Measurements from ENCODE around the gene SUPT3H. TPM values are rescaled to one million over a fixed set of nuclear protein-coding genes. Genes with fewer than 3 reads are reported as not detected.

SUPT3H gene
- total and polyA plus RNA-seq, 2 of the 8 experiments (the other 6 are each of a cell fraction or from before 2014, with no cell fraction given): 18.8 to 23.0 TPM

DNA sequence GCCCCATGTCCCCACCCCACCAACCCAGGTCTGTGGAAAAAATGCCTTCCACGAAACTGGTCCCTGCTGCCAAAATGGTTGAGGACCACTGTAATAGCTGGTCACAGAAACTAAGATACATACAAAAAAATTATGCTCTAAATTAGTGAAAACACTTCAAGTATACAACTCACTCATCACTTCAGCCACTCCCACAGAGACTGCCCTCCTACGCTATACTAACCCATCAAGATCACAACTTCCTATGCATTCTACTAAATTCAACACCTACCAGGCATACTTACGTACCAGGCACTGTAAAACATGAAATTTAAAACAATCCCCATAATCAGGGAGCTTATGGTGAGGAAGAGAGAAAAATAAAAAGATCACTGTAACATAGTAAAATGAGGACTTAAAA is 26.7 kb downstream of the SUPT3H start:
- Histone ChIP-seq H3K23ac (ENCODE audit: insufficient read length) (no peak overlapping the region), H2BK120ac (replicated peaks; ENCODE audit: low read depth, low read length) (no peak overlapping the region), H3K56ac (replicated peaks; ENCODE audit: insufficient read length, low read depth, low read length) (no peak overlapping the region), H3K23me2 (ENCODE audit: low read depth, low read length) (no peaks in the 10 kb centered on the region), H3K4me2 (ENCODE audit: insufficient read depth in 1 of 2, low read depth in 2 of 2, low read length in 2 of 2) (no peak overlapping the region), H2BK20ac (ENCODE audit: low read length) (no peak overlapping the region), H3K4me1 (replicated peaks in 1 of 4; ENCODE audit: control insufficient read depth in 3 of 4, insufficient read depth in 4 of 4, low read length in 3 of 4) (peaks cover 0 to 2% (median 0%) of the 10 kb centered on the region in 4 experiments; a peak in 1 of 7 replicates), H2AK5ac (ENCODE audit: low read depth, low read length) (no peak overlapping the region), H4K8ac (ENCODE audit: extremely low read depth, insufficient read depth, low read length) (no peak overlapping the region), H4K5ac (ENCODE audit: insufficient read length, low read depth, low read length) (no peak overlapping the region), H3K9ac (replicated peaks in 1 of 4; ENCODE audit: extremely low read depth in 1 of 4, low read depth in 3 of 4, low read length in 3 of 4) (no peak overlapping the region), H2BK12ac (ENCODE audit: low read depth, low read length) (no peak overlapping the region), H4K91ac (replicated peaks; ENCODE audit: insufficient read length, low read length) (no peak overlapping the region), H3K9me3 (ENCODE audit: insufficient read depth in 2 of 2, low read depth in 1 of 2, low read length in 1 of 2) (no peaks in the 10 kb centered on the region), H3K27ac (ENCODE audit: low read depth, low read length) (no peak overlapping the region), H4K20me1 (replicated peaks in 1 of 2; ENCODE audit: control insufficient read depth in 1 of 2, insufficient read depth in 2 of 2, low read length in 2 of 2) (peaks cover 2% of the 10 kb centered on the region in 2 experiments), H3K14ac (ENCODE audit: insufficient read length) (no peak overlapping the region), H3K4me3 (ENCODE audit: extremely low read depth in 1 of 4, insufficient read depth in 2 of 4, low read depth in 3 of 4, low read length in 4 of 4) (no peak overlapping the region), H3K18ac (ENCODE audit: extremely low read depth, low read length) (no peak overlapping the region), H3K27me3 (replicated peaks in 1 of 4; ENCODE audit: control insufficient read depth in 3 of 4, extremely low read depth in 1 of 4, insufficient read depth in 3 of 4, low read length in 3 of 4) (no peaks in the 10 kb centered on the region), H3K79me2 (ENCODE audit: control insufficient read depth in 1 of 2, insufficient read depth in 2 of 2, low read length in 2 of 2) (no peaks in the 10 kb centered on the region), H2BK5ac (ENCODE audit: low read depth, low read length) (no peak overlapping the region), H3K79me1 (ENCODE audit: low read depth, low read length) (no peaks in the 10 kb centered on the region), H3K4ac (replicated peaks; ENCODE audit: insufficient read length, low read depth, low read length) (no peak overlapping the region), H3K36me3 (ENCODE audit: control insufficient read depth in 2 of 4, insufficient read depth in 4 of 4, low read length in 3 of 4) (no peaks in the 10 kb centered on the region), H2AFZ (ENCODE audit: low read length) (no peak overlapping the region), H2BK15ac (ENCODE audit: low read length) (no peak overlapping the region)
- DNase-seq (ENCODE audit: low read depth in 1 of 2, low spot score in 2 of 2) (no peak), FAIRE-seq (no peak)
- 96% methylated on average over 3 of the region's 3 CpGs; no CpG with 5 or more reads in 1 of the 2 experiments for WGBS, 2 experiments (ENCODE audit: extremely low coverage in 1 of 2, insufficient coverage in 1 of 2, insufficient read length in 1 of 2, insufficient replicate concordance in 2 of 2, low coverage in 1 of 2, low lambda C conversion rate in 2 of 2, missing lambda C conversion rate in 1 of 2)
- POLR2A ChIA-PET (ENCODE audit: partially characterized antibody): interaction anchor here (0.6 to 2.5 kb wide), 2 partner anchors 27 to 69 kb away, joined by 3 to 7 read pairs; partner anchors contain the start of gene SUPT3H
- CTCF ChIA-PET (ENCODE audit: partially characterized antibody): no interaction called here
- TF ChIP-seq NANOG (IDR thresholded peaks at IDR 0.05; ENCODE audit: insufficient read depth, low read depth, low read length, poor library complexity, severe bottlenecking) (no peak), KDM4A (IDR thresholded peaks at IDR 0.05; ENCODE audit: low read depth, low read length, severe bottlenecking) (no peak), FOSL1 (IDR thresholded peaks at IDR 0.05; ENCODE audit: insufficient read depth, low read depth, low read length) (no peak), GABPA (IDR thresholded peaks at IDR 0.05; ENCODE audit: borderline replicate concordance, insufficient read depth, low read length) (no peak), BCL11A (IDR thresholded peaks at IDR 0.05; ENCODE audit: low read depth in 2 of 2, low read length in 2 of 2) (no peak), RNF2 (IDR thresholded peaks at IDR 0.05; ENCODE audit: borderline replicate concordance, low read depth, low read length, missing control alignments, poor library complexity, severe bottlenecking) (no peak), RAD21 (IDR thresholded peaks at IDR 0.05 in 1 of 2, conservative IDR thresholded peaks at IDR 0.05 in 1 of 2; ENCODE audit: low read depth in 2 of 2, low read length in 2 of 2) (no peak), TCF12 (IDR thresholded peaks at IDR 0.05; ENCODE audit: low read depth, low read length) (no peak), TEAD4 (IDR thresholded peaks at IDR 0.05; ENCODE audit: low read depth, low read length) (no peak), EZH2 (IDR thresholded peaks at IDR 0.05; ENCODE audit: low read depth, low read length, severe bottlenecking) (no peak), TAF1 (IDR thresholded peaks at IDR 0.05; ENCODE audit: low read depth, low read length) (no peak), JUN (IDR thresholded peaks at IDR 0.05; ENCODE audit: low read depth, low read length) (no peak)
- TF ChIP-seq, protein P1, sequence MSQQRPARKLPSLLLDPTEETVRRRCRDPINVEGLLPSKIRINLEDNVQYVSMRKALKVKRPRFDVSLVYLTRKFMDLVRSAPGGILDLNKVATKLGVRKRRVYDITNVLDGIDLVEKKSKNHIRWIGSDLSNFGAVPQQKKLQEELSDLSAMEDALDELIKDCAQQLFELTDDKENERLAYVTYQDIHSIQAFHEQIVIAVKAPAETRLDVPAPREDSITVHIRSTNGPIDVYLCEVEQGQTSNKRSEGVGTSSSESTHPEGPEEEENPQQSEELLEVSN (IDR thresholded peaks at IDR 0.05): no peak
